ENCODE results near the gene DLG1. TPM values are rescaled to one million over a fixed set of nuclear protein-coding genes. Genes with fewer than 3 reads are reported as not detected.

DLG1 gene
- total and polyA plus RNA-seq, 2 of the 4 experiments (the other 2 are of a cell fraction) = 21.2 to 57.7 TPM

- CTCF ChIA-PET = interaction anchor here (1.4 kb wide), 1 partner anchor 19 kb away, joined by 3 read pairs; no protein-coding TSS in a partner anchor
- in situ Hi-C loops (cut with MboI; ENCODE audit: low sequenced_read_pairs) = no loop called here
Measured at GRCh38 chr3:197237897-197238296, 60.5 kb downstream of the DLG1 start.

More at GRCh38 chr3:197237897-197238296, 60.5 kb downstream of the DLG1 start:
- Histone ChIP-seq H3K27me3 (ENCODE audit: control insufficient read depth, insufficient read depth, low read length) (no peaks in the 10 kb centered on the region), H4K5ac (ENCODE audit: low read depth, low read length) (no peak overlapping the region), H3K18ac (ENCODE audit: low read depth, low read length) (no peak overlapping the region), H3K9me1 (ENCODE audit: insufficient read depth, low read length) (0 out of 2 replicates have a peak, but pooled peaks cover 5% of the 10 kb centered on the region), H3K4me2 (ENCODE audit: low read depth, low read length) (no peak overlapping the region), H3K27ac (ENCODE audit: insufficient read depth, low read length) (no peak overlapping the region), H3K9me3 (ENCODE audit: control insufficient read depth, insufficient read depth, low read length) (peaks cover 3% of the 10 kb centered on the region; the same call in 1 of the 2 replicates), H3K14ac (replicated peaks; ENCODE audit: low read depth, low read length) (no peak overlapping the region), H4K20me1 (ENCODE audit: insufficient read depth, low read length) (peaks cover 42% of the 10 kb centered on the region; the same call in 1 of the 2 replicates), H3K4ac (ENCODE audit: low read depth, low read length) (no peak overlapping the region), H2AFZ (replicated peaks; ENCODE audit: low read length, poor library complexity) (no peak overlapping the region), H2AK5ac (ENCODE audit: low read depth, low read length) (no peak overlapping the region), H2BK5ac (ENCODE audit: low read depth, low read length, poor library complexity, severe bottlenecking) (no peak overlapping the region), H4K91ac (ENCODE audit: insufficient read depth, low read depth, low read length) (no peak overlapping the region), H3K4me3 (ENCODE audit: insufficient read depth, low read depth, low read length) (no peak overlapping the region), H2AK9ac (replicated peaks; ENCODE audit: low read depth, low read length, poor library complexity) (no peak overlapping the region), H3K79me1 (ENCODE audit: low read depth in 1 of 2, low read length in 2 of 2) (peaks cover 42 to 58% of the 10 kb centered on the region in 2 experiments), H2BK15ac (ENCODE audit: low read depth, low read length) (no peak overlapping the region), H2BK20ac (ENCODE audit: low read depth, low read length) (no peak overlapping the region), H3K9ac (ENCODE audit: low read depth, low read length) (no peak overlapping the region), H2BK120ac (ENCODE audit: low read depth, low read length) (no peak overlapping the region), H3K56ac (ENCODE audit: extremely low read depth, insufficient read depth, low read length) (no peak overlapping the region), H3K4me1 (ENCODE audit: control insufficient read depth, insufficient read depth, low read length) (peaks cover 1% of the 10 kb centered on the region; the same call in 1 of the 2 replicates), H4K8ac (ENCODE audit: low read depth in 2 of 2, low read length in 2 of 2) (no peak overlapping the region), H3K36me3 (ENCODE audit: control insufficient read depth, insufficient read depth, low read length) (no peaks in the 10 kb centered on the region), H3K23ac (ENCODE audit: low read depth, low read length) (no peak overlapping the region)
- no peak for TF ChIP-seq RFX5 (IDR thresholded peaks at IDR 0.05; ENCODE audit: low read depth, low read length)
- no peak for TF ChIP-seq POLR2A (IDR thresholded peaks at IDR 0.05; ENCODE audit: low read depth, low read length)
- TF ChIP-seq CHD1 (IDR thresholded peaks at IDR 0.05; ENCODE audit: low read depth, low read length) = no peak
- no peak for TF ChIP-seq SMC3 (IDR thresholded peaks at IDR 0.05; ENCODE audit: low read depth, low read length)
- TF ChIP-seq CTCF (conservative IDR thresholded peaks at IDR 0.05; ENCODE audit: low read depth, low read length) = no peak
- no peak for TF ChIP-seq RAD21 (IDR thresholded peaks at IDR 0.05; ENCODE audit: low read length)
- TF ChIP-seq BHLHE40 (IDR thresholded peaks at IDR 0.05; ENCODE audit: low read depth, low read length) = no peak
- no peak for TF ChIP-seq FOS (IDR thresholded peaks at IDR 0.05; ENCODE audit: low read depth, low read length)
- TF ChIP-seq NFE2L2 (IDR thresholded peaks at IDR 0.05; ENCODE audit: low read depth, low read length) = no peak
- TF ChIP-seq MAFK (IDR thresholded peaks at IDR 0.05; ENCODE audit: low read depth, low read length) = no peak
- no peak for TF ChIP-seq CEBPB (IDR thresholded peaks at IDR 0.05; ENCODE audit: low read depth, low read length)
- TF ChIP-seq, protein P1, sequence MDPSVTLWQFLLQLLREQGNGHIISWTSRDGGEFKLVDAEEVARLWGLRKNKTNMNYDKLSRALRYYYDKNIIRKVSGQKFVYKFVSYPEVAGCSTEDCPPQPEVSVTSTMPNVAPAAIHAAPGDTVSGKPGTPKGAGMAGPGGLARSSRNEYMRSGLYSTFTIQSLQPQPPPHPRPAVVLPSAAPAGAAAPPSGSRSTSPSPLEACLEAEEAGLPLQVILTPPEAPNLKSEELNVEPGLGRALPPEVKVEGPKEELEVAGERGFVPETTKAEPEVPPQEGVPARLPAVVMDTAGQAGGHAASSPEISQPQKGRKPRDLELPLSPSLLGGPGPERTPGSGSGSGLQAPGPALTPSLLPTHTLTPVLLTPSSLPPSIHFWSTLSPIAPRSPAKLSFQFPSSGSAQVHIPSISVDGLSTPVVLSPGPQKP (IDR thresholded peaks at IDR 0.05; ENCODE audit: borderline replicate concordance, low read depth, low read length) = no peak
- TF ChIP-seq, protein P2, sequence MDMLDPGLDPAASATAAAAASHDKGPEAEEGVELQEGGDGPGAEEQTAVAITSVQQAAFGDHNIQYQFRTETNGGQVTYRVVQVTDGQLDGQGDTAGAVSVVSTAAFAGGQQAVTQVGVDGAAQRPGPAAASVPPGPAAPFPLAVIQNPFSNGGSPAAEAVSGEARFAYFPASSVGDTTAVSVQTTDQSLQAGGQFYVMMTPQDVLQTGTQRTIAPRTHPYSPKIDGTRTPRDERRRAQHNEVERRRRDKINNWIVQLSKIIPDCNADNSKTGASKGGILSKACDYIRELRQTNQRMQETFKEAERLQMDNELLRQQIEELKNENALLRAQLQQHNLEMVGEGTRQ (IDR thresholded peaks at IDR 0.05; ENCODE audit: low read depth, low read length) = no peak
- TF ChIP-seq MAZ (IDR thresholded peaks at IDR 0.05; ENCODE audit: borderline replicate concordance, low read depth, low read length) = no peak
- no peak for TF ChIP-seq MXI1 (IDR thresholded peaks at IDR 0.05; ENCODE audit: borderline replicate concordance, low read depth, low read length)
- TF ChIP-seq RCOR1 (IDR thresholded peaks at IDR 0.05; ENCODE audit: insufficient replicate concordance, low read length) = no peak
- WGBS, 2 experiments (ENCODE audit: extremely low coverage in 2 of 2, insufficient read length in 1 of 2) = no CpG with 5 or more reads among the region's 4 CpGs
- no peak for DNase-seq
- BruUV-seq (replicated peaks) = no TSS peak
- POLR2A ChIA-PET (ENCODE audit: unreplicated experiment) = no interaction called here
- dilution Hi-C loops (cut with HindIII; ENCODE audit: low sequenced_read_pairs, unreplicated experiment) = no loop called here
- no peak for ATAC-seq (ENCODE audit: low read depth)
- intact Hi-C loops (cut with micrococcal nuclease) = no loop called here

Measured in IMR-90 (cell line).